ENCODE results near the gene NCAN.
"Not testable (repeated sequence)": the region's sequence is repeated elsewhere in the genome, so short reads cannot be mapped to it uniquely, and the experiment has no call there.

The NCAN gene

GRCh38 chr19:19230999-19231398, 19.2 kb downstream of the NCAN start:
- Histone ChIP-seq H3K27me3 (ENCODE audit: insufficient read depth, low read length) (peaks cover 29% of the 10 kb centered on the region), H3K36me3 (ENCODE audit: insufficient read depth, low read depth, low read length) (no peaks in the 10 kb centered on the region), H3K27ac (ENCODE audit: low read length) (no peak overlapping the region), H3K9ac (ENCODE audit: low read depth, low read length) (no peak overlapping the region), H3K4me3 (ENCODE audit: low read length) (no peak overlapping the region), H3K9me3 (ENCODE audit: insufficient read depth, low read depth, low read length) (peaks cover 14% of the 10 kb centered on the region), H3K4me1 (ENCODE audit: insufficient read depth, low read length) (no peaks in the 10 kb centered on the region)

- Histone ChIP-seq H3K4me3 (ENCODE audit: low read length) (no peak overlapping the region), H3K9ac (ENCODE audit: low read depth, low read length) (no peak overlapping the region), H3K36me3 (ENCODE audit: insufficient read depth, low read depth, low read length) (no peaks in the 10 kb centered on the region), H3K27ac (ENCODE audit: low read length) (no peak overlapping the region), H3K4me1 (ENCODE audit: insufficient read depth, low read length) (no peaks in the 10 kb centered on the region), H3K9me3 (ENCODE audit: insufficient read depth, low read depth, low read length) (peaks cover 17% of the 10 kb centered on the region), H3K27me3 (ENCODE audit: insufficient read depth, low read length) (peaks cover 21% of the 10 kb centered on the region; the same call in 1 of the 2 replicates)
These were observed 20.5 kb downstream of the NCAN start for GRCh38 chr19:19232261-19232721.

GRCh38 chr19:19234220-19234816, 22.6 kb downstream of the NCAN start:
- Histone ChIP-seq H3K27ac (ENCODE audit: low read length) (no peak overlapping the region), H3K27me3 (ENCODE audit: insufficient read depth, low read length) (peaks cover 3% of the 10 kb centered on the region; the same call in 1 of the 2 replicates), H3K9ac (ENCODE audit: low read depth, low read length) (no peak overlapping the region), H3K36me3 (ENCODE audit: insufficient read depth, low read depth, low read length) (no peaks in the 10 kb centered on the region), H3K4me1 (ENCODE audit: insufficient read depth, low read length) (no peaks in the 10 kb centered on the region), H3K4me3 (ENCODE audit: low read length) (no peak overlapping the region), H3K9me3 (ENCODE audit: insufficient read depth, low read depth, low read length) (peaks cover 17% of the 10 kb centered on the region)

GRCh38 chr19:19236173-19236572, 24.4 kb downstream of the NCAN start:
- Histone ChIP-seq H3K36me3 (ENCODE audit: insufficient read depth, low read depth, low read length) (no peaks in the 10 kb centered on the region), H3K9me3 (ENCODE audit: insufficient read depth, low read depth, low read length) (peaks cover 17% of the 10 kb centered on the region), H3K27ac (ENCODE audit: low read length) (no peak overlapping the region), H3K27me3 (ENCODE audit: insufficient read depth, low read length) (no peaks in the 10 kb centered on the region; the same call in 1 of the 2 replicates), H3K9ac (ENCODE audit: low read depth, low read length) (no peak overlapping the region), H3K4me3 (ENCODE audit: low read length) (no peak overlapping the region), H3K4me1 (ENCODE audit: insufficient read depth, low read length) (no peaks in the 10 kb centered on the region)

GRCh38 chr19:19238126-19238894, 26.6 kb downstream of the NCAN start:
- H3K27ac ChIP-seq (ENCODE audit: low read length): no peak overlapping the region
- no peak overlapping the region for H3K4me3 ChIP-seq (ENCODE audit: low read length)
- no peaks in the 10 kb centered on the region for H3K4me1 ChIP-seq (ENCODE audit: insufficient read depth, low read length)
- no peaks in the 10 kb centered on the region; the same call in 1 of the 2 replicates for H3K27me3 ChIP-seq (ENCODE audit: insufficient read depth, low read length)
- no peak overlapping the region for H3K9ac ChIP-seq (ENCODE audit: low read depth, low read length)
- H3K36me3 ChIP-seq (ENCODE audit: insufficient read depth, low read depth, low read length): no peaks in the 10 kb centered on the region
- H3K9me3 ChIP-seq (ENCODE audit: insufficient read depth, low read depth, low read length): peaks cover 17% of the 10 kb centered on the region

- H3K4me1 ChIP-seq (ENCODE audit: insufficient read depth, low read length): no peaks in the 10 kb centered on the region
- H3K4me3 ChIP-seq (ENCODE audit: low read length): no peak overlapping the region
- H3K27me3 ChIP-seq (ENCODE audit: insufficient read depth, low read length): no peaks in the 10 kb centered on the region; the same call in 1 of the 2 replicates
- no peak overlapping the region for H3K27ac ChIP-seq (ENCODE audit: low read length)
- peaks cover 9% of the 10 kb centered on the region for H3K9me3 ChIP-seq (ENCODE audit: insufficient read depth, low read depth, low read length)
- H3K9ac ChIP-seq (ENCODE audit: low read depth, low read length): no peak overlapping the region
- no peaks in the 10 kb centered on the region for H3K36me3 ChIP-seq (ENCODE audit: insufficient read depth, low read depth, low read length)
These were observed 27.9 kb downstream of the NCAN start for GRCh38 chr19:19239675-19240074.

GRCh38 chr19:19240476-19240875, 28.7 kb downstream of the NCAN start:
- Histone ChIP-seq H3K36me3 (ENCODE audit: insufficient read depth, low read depth, low read length) (no peaks in the 10 kb centered on the region), H3K9me3 (ENCODE audit: insufficient read depth, low read depth, low read length) (peaks cover 5% of the 10 kb centered on the region; the same call in 1 of the 2 replicates), H3K27ac (ENCODE audit: low read length) (no peak overlapping the region), H3K9ac (ENCODE audit: low read depth, low read length) (no peak overlapping the region), H3K4me1 (ENCODE audit: insufficient read depth, low read length) (no peaks in the 10 kb centered on the region), H3K4me3 (ENCODE audit: low read length) (no peak overlapping the region), H3K27me3 (ENCODE audit: insufficient read depth, low read length) (no peaks in the 10 kb centered on the region; the same call in 1 of the 2 replicates)

GRCh38 chr19:19250196-19250801, 38.5 kb downstream of the NCAN start:
- Histone ChIP-seq H3K4me3 (ENCODE audit: low read length) (no peak overlapping the region), H3K36me3 (ENCODE audit: insufficient read depth, low read depth, low read length) (no peaks in the 10 kb centered on the region), H3K9ac (ENCODE audit: low read depth, low read length) (no peak overlapping the region), H3K4me1 (ENCODE audit: insufficient read depth, low read length) (no peaks in the 10 kb centered on the region), H3K27me3 (ENCODE audit: insufficient read depth, low read length) (peaks cover 48% of the 10 kb centered on the region), H3K27ac (ENCODE audit: low read length) (no peak overlapping the region), H3K9me3 (ENCODE audit: insufficient read depth, low read depth, low read length) (no peaks in the 10 kb centered on the region)

- H3K36me3 ChIP-seq (ENCODE audit: insufficient read depth, low read depth, low read length); H3K9ac ChIP-seq (ENCODE audit: low read depth, low read length); H3K9me3 ChIP-seq (ENCODE audit: insufficient read depth, low read depth, low read length); H3K4me1 ChIP-seq (ENCODE audit: insufficient read depth, low read length); H3K27ac ChIP-seq (ENCODE audit: low read length); H3K4me3 ChIP-seq (ENCODE audit: low read length): not testable (repeated sequence)
- H3K27me3 ChIP-seq (ENCODE audit: insufficient read depth, low read length): peaks cover 57% of the 10 kb centered on the region
These were observed 41.7 kb downstream of the NCAN start for GRCh38 chr19:19253409-19253808.

GRCh38 chr19:19256072-19256969, 44.6 kb downstream of the NCAN start:
- Histone ChIP-seq H3K27ac (ENCODE audit: low read length) (no peak overlapping the region), H3K4me3 (ENCODE audit: low read length) (no peak overlapping the region), H3K9me3 (ENCODE audit: insufficient read depth, low read depth, low read length) (no peaks in the 10 kb centered on the region), H3K27me3 (ENCODE audit: insufficient read depth, low read length) (peaks cover 49% of the 10 kb centered on the region), H3K36me3 (ENCODE audit: insufficient read depth, low read depth, low read length) (no peaks in the 10 kb centered on the region), H3K9ac (ENCODE audit: low read depth, low read length) (no peak overlapping the region), H3K4me1 (ENCODE audit: insufficient read depth, low read length) (no peaks in the 10 kb centered on the region)

- H3K36me3 ChIP-seq (ENCODE audit: insufficient read depth, low read depth, low read length): no peaks in the 10 kb centered on the region
- H3K4me3 ChIP-seq (ENCODE audit: low read length): no peak overlapping the region
- H3K4me1 ChIP-seq (ENCODE audit: insufficient read depth, low read length): peaks cover 3% of the 10 kb centered on the region; the same call in 1 of the 2 replicates
- H3K9ac ChIP-seq (ENCODE audit: low read depth, low read length): no peak overlapping the region
- H3K9me3 ChIP-seq (ENCODE audit: insufficient read depth, low read depth, low read length): no peaks in the 10 kb centered on the region
- H3K27ac ChIP-seq (ENCODE audit: low read length): no peak overlapping the region
- H3K27me3 ChIP-seq (ENCODE audit: insufficient read depth, low read length): peaks cover 46% of the 10 kb centered on the region
These were observed 45.4 kb downstream of the NCAN start for GRCh38 chr19:19257137-19257536.

Data from iPS-20b (cell line).